ENCODE measurements around the gene TICAM1. TPM values are rescaled to one million over a fixed set of nuclear protein-coding genes. Genes with fewer than 3 reads are reported as not detected.
A peak's percentile ranks its signal among the peaks of the same experiment; 100 is the strongest.
"Not testable (repeated sequence)": the region's sequence is repeated elsewhere in the genome, so short reads cannot be mapped to it uniquely, and the experiment has no call there.

The TICAM1 gene
- total and polyA plus RNA-seq, 2 donors (not counting 1 experiment from before 2014, with no cell fraction given), result 0.65 to 4.1 TPM

DNA sequence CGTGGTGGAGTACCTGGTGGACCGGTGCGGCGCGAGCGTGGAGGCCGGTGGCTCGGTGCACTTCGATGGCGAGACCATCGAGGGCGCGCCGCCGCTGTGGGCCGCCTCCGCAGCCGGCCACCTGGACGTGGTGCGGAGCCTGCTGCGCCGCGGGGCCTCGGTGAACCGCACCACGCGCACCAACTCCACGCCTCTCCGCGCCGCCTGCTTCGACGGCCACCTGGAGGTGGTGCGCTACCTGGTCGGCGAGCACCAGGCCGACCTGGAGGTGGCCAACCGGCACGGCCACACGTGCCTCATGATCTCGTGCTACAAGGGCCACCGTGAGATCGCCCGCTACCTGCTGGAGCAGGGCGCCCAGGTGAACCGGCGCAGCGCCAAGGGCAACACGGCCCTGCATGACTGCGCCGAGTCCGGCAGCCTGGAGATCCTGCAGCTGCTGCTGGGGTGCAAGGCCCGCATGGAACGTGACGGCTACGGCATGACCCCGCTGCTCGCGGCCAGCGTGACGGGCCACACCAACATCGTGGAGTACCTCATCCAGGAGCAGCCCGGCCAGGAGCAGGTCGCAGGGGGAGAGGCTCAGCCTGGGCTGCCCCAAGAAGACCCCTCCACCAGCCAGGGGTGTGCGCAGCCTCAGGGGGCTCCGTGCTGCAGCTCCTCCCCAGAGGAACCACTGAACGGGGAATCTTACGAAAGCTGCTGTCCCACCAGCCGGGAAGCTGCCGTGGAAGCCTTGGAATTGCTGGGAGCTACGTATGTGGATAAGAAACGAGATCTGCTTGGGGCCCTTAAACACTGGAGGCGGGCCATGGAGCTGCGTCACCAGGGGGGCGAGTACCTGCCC lies 39.3 kb downstream of the TICAM1 start:
- not testable (repeated sequence) for H4K20me1 ChIP-seq (ENCODE audit: control insufficient read depth, extremely low read depth, insufficient read depth, low read length); H3K27me3 ChIP-seq (ENCODE audit: control insufficient read depth, insufficient read depth, low read length); H3K4me1 ChIP-seq (ENCODE audit: control insufficient read depth, extremely low read depth, insufficient read depth, low read length); DNase-seq (ENCODE audit: low read depth in 2 of 2); H3K9me3 ChIP-seq (ENCODE audit: control insufficient read depth, insufficient read depth, low read depth, low read length)
- peaks cover 18% of the 10 kb centered on the region for H3K36me3 ChIP-seq (ENCODE audit: control insufficient read depth, insufficient read depth, low read length)
- H3K9ac ChIP-seq (ENCODE audit: insufficient read depth, low read length), result peak overlapping the region; percentile 96
- peak overlapping the region; percentile 85 for H2AFZ ChIP-seq (ENCODE audit: low read length)
- H3K27ac ChIP-seq (ENCODE audit: insufficient read depth, low read length), result peak overlapping the region; percentile 90
- H3K79me2 ChIP-seq (ENCODE audit: control insufficient read depth, insufficient read depth, low read length), result peaks cover 39% of the 10 kb centered on the region
- peak overlapping the region; percentile 80 for H3K4me2 ChIP-seq (ENCODE audit: extremely low read depth, insufficient read depth, low read length)
- H3K4me3 ChIP-seq (replicated peaks in 1 of 4; ENCODE audit: control extremely low read depth in 1 of 4, insufficient read depth in 1 of 4, low read depth in 3 of 4, low read length in 4 of 4), result peak overlapping the region; percentile 52 to 86 (median 78)

DNA sequence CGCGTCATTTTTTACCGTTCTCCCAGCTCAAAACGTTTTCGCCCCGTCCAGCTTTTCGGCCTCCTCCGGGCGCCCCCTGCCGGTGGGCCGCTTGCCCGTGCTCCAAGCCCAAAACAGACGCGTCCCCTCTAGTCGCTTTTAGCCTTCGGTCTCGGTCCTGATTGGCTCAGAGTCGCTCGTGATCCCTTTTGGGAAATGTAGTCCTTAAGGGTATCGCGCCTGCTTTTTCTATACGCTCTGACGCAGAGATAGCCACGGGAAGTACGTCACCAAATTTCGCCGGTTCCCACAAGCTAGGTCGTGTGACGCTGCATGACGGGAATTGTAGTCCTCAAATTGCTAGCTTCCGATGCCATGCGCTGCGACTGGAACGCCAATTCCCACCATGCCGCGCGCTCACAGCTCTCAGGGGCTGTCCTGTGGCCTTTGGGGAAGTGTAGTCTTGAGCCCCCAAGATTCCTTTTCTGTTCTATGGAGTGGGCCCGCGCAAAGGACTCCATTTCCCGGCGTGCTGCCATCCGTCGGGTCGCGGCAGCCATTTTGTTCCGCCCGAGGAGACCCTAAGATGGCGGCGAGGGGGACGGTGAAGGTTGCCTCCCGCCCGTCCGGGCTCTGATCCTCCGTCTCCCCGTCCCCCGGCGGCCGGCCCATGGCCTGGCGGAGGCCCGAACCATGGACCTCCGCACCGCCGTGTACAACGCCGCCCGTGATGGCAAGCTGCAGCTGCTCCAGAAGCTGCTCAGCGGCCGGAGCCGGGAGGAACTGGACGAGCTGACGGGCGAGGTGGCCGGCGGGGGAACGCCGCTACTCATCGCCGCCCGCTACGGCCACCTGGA lies 40.1 kb downstream of the TICAM1 start, which contains the start of gene FEM1A:
TSS of gene FEM1A (plus strand) at position 552 of the 836 bp plus-strand sequence. CDS start at position 673, 121 bp downstream.
- Histone ChIP-seq H3K27ac (ENCODE audit: insufficient read depth, low read length) (peak within 1 kb of the TSS; percentile 90), H2AFZ (ENCODE audit: low read length) (peak within 1 kb of the TSS; percentile 85), H3K79me2 (ENCODE audit: control insufficient read depth, insufficient read depth, low read length) (peaks cover 36% of the 10 kb centered on the region), H3K9ac (ENCODE audit: insufficient read depth, low read length) (peak within 1 kb of the TSS; percentile 96), H3K4me3 (replicated peaks in 1 of 4; ENCODE audit: control extremely low read depth in 1 of 4, insufficient read depth in 1 of 4, low read depth in 3 of 4, low read length in 4 of 4) (peak within 1 kb of the TSS; percentile 52 to 86 (median 78)), H3K4me2 (ENCODE audit: extremely low read depth, insufficient read depth, low read length) (peak within 1 kb of the TSS; percentile 80), H3K9me3 (ENCODE audit: control insufficient read depth, insufficient read depth, low read depth, low read length) (no peaks in the 10 kb centered on the region), H3K4me1 (ENCODE audit: control insufficient read depth, extremely low read depth, insufficient read depth, low read length) (peaks cover 4% of the 10 kb centered on the region), H4K20me1 (ENCODE audit: control insufficient read depth, extremely low read depth, insufficient read depth, low read length) (no peaks in the 10 kb centered on the region), H3K36me3 (ENCODE audit: control insufficient read depth, insufficient read depth, low read length) (peaks cover 18% of the 10 kb centered on the region), H3K27me3 (ENCODE audit: control insufficient read depth, insufficient read depth, low read length) (no peaks in the 10 kb centered on the region)
- TF ChIP-seq, protein P1, sequence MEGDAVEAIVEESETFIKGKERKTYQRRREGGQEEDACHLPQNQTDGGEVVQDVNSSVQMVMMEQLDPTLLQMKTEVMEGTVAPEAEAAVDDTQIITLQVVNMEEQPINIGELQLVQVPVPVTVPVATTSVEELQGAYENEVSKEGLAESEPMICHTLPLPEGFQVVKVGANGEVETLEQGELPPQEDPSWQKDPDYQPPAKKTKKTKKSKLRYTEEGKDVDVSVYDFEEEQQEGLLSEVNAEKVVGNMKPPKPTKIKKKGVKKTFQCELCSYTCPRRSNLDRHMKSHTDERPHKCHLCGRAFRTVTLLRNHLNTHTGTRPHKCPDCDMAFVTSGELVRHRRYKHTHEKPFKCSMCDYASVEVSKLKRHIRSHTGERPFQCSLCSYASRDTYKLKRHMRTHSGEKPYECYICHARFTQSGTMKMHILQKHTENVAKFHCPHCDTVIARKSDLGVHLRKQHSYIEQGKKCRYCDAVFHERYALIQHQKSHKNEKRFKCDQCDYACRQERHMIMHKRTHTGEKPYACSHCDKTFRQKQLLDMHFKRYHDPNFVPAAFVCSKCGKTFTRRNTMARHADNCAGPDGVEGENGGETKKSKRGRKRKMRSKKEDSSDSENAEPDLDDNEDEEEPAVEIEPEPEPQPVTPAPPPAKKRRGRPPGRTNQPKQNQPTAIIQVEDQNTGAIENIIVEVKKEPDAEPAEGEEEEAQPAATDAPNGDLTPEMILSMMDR (conservative IDR thresholded peaks at IDR 0.05 in 1 of 2, IDR thresholded peaks at IDR 0.05 in 1 of 2; ENCODE audit: low read depth in 1 of 2, low read length in 2 of 2), result peak; percentile 98
- no peak for TF ChIP-seq EZH2 (IDR thresholded peaks at IDR 0.05; ENCODE audit: low read length, missing control alignments)
- peak; percentile 100 for DNase-seq (ENCODE audit: low read depth in 2 of 2)

DNA sequence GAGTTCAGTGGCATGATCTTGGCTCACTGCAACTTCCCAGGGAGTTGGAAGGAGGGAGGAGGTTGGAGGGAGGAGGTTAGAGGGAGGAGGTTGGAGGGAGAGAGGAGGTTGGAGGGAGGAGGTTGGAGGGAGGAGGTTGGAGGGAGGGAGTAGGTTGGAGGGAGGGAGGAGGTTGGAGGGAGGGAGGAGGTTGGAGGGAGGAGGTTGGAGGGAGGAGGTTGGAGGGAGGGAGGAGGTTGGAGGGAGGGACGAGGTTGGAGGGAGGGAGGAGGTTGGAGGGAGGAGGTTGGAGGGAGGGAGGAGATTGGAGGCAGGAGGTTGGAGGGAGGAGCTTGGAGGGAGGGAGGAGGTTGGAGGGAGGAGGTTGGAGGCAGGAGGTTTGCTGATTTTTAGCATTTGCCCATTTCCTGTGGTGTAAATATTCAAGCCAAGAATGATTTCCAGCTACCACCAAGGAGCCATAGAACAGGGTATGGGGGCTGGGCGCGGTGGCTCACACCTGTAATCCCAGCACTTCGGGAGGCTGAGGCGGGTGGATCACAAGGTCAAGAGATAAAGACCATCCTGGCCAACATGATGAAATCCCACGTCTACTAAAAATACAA lies 45.0 kb downstream of the TICAM1 start:
- H3K27me3 ChIP-seq (ENCODE audit: control insufficient read depth, insufficient read depth, low read length); H3K9ac ChIP-seq (ENCODE audit: insufficient read depth, low read length); H3K36me3 ChIP-seq (ENCODE audit: control insufficient read depth, insufficient read depth, low read length); DNase-seq (ENCODE audit: low read depth in 2 of 2); H3K4me1 ChIP-seq (ENCODE audit: control insufficient read depth, extremely low read depth, insufficient read depth, low read length); H3K4me3 ChIP-seq (replicated peaks in 1 of 4; ENCODE audit: control extremely low read depth in 1 of 4, insufficient read depth in 1 of 4, low read depth in 3 of 4, low read length in 4 of 4); H4K20me1 ChIP-seq (ENCODE audit: control insufficient read depth, extremely low read depth, insufficient read depth, low read length); H3K4me2 ChIP-seq (ENCODE audit: extremely low read depth, insufficient read depth, low read length); H3K9me3 ChIP-seq (ENCODE audit: control insufficient read depth, insufficient read depth, low read depth, low read length); H3K27ac ChIP-seq (ENCODE audit: insufficient read depth, low read length); H3K79me2 ChIP-seq (ENCODE audit: control insufficient read depth, insufficient read depth, low read length); H2AFZ ChIP-seq (ENCODE audit: low read length): not testable (repeated sequence)
